Measurements from ENCODE around the gene ATG9A.
"Not testable (repeated sequence)": the region's sequence is repeated elsewhere in the genome, so short reads cannot be mapped to it uniquely, and the experiment has no call there.

The ATG9A gene

GRCh38 chr2:219209236-219210195, 19.9 kb downstream of the ATG9A start:
- peak in 1 of 10 donors; percentile 36 for DNase-seq
- intact Hi-C loops (cut with DNase I) = no loop called here

DNA sequence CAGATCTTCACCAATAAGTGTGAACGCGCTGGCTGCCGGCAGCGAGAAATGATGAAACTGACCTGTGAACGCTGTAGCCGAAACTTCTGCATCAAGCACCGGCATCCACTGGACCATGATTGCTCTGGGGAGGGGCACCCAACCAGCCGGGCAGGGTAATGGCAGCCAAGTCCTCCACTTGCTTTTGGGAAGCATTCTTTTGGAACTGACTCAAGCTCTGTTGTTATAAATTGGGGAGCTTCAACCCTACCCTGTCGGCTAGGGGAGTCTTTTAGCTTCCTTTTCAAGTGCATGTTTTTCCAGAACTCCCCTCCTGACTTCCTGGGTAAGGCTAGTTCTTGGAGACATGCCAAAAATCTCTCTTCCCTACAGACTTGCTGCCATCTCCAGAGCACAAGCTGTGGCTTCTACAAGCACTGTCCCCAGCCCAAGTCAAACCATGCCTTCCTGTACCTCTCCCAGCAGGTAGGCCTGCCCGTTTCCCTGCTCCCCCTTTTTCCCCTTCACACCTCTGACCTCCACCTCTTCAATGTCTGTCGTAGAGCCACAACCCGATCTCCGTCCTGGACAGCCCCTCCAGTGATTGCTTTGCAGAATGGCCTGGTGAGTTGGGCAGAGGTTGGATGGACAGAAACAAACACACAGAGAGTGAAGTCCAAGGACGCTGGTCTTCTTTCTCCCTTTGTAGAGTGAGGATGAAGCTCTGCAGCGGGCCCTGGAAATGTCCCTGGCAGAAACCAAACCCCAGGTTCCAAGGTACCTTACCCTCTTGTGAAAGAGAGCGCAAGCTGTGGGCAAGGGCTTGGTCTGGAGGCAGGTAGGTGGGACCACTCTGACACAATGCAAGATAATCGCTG, 21.3 kb downstream of the ATG9A start:
- intact Hi-C loops (cut with DNase I) = loop anchor here (2.0 kb wide), 1 partner anchor 29 kb away; the partner anchor contains the start of gene RETREG2
- peak in 1 of 10 donors; percentile 86 for DNase-seq

GRCh38 chr2:219207134-219207883, 22.1 kb downstream of the ATG9A start:
- peak in 2 of 10 donors; percentile 77 to 87 for DNase-seq
- intact Hi-C loops (cut with DNase I) = loop anchor here (2.0 kb wide), 1 partner anchor 29 kb away; the partner anchor contains the start of gene RETREG2

- peak; percentile 90 to 99 (median 95) for DNase-seq
- intact Hi-C loops (cut with DNase I) = loop anchor here (2.0 kb wide), 1 partner anchor 28 kb away; the partner anchor contains the start of gene RETREG2
These were observed 22.9 kb downstream of the ATG9A start, which contains the start of gene ZFAND2B for GRCh38 chr2:219206328-219207133. Gene ZFAND2B, plus strand, starts transcription at chr2:219206782. Its CDS starts 206 bp downstream, at chr2:219206988.

- no peak for DNase-seq
- intact Hi-C loops (cut with DNase I) = loop anchor here (2.0 kb wide), 1 partner anchor 27 kb away; the partner anchor contains the start of gene RETREG2
These were observed 23.5 kb downstream of the ATG9A start for GRCh38 chr2:219205981-219206327.

- DNase-seq = peak in 2 of 10 donors; percentile 43 to 50
- intact Hi-C loops (cut with DNase I) = no loop called here
These were observed 24.3 kb downstream of the ATG9A start for GRCh38 chr2:219205165-219205538.

GRCh38 chr2:219204425-219205164, 24.8 kb downstream of the ATG9A start:
- peak in 2 of 10 donors; percentile 5 for DNase-seq
- intact Hi-C loops (cut with DNase I) = no loop called here

DNA sequence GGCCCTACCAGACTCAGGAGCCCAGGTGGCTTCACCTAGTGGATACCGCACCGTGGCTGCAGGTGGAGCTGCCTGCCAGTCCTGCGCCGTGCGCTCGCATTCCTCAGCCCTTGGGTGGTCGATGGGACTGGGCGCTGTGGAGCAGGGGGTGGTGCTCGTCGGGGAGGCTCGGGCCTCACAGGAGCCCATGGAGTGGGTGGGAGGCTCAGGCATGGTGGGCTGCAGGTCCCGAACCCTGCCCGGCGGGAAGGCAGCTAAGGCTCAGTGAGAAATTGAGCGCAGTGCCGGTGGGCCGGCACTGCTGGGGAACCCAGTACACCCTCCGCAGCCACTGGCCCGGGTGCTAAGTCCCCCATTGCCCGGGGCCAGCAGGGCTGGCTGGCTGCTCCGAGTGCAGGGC, 28.1 kb downstream of the ATG9A start:
- DNase-seq; intact Hi-C loops (cut with DNase I): not testable (repeated sequence)

GRCh38 chr2:219200502-219201326, 28.7 kb downstream of the ATG9A start:
- DNase-seq = peak in 2 of 10 donors; percentile 35 to 84
- intact Hi-C loops (cut with DNase I) = not testable (repeated sequence)

DNA sequence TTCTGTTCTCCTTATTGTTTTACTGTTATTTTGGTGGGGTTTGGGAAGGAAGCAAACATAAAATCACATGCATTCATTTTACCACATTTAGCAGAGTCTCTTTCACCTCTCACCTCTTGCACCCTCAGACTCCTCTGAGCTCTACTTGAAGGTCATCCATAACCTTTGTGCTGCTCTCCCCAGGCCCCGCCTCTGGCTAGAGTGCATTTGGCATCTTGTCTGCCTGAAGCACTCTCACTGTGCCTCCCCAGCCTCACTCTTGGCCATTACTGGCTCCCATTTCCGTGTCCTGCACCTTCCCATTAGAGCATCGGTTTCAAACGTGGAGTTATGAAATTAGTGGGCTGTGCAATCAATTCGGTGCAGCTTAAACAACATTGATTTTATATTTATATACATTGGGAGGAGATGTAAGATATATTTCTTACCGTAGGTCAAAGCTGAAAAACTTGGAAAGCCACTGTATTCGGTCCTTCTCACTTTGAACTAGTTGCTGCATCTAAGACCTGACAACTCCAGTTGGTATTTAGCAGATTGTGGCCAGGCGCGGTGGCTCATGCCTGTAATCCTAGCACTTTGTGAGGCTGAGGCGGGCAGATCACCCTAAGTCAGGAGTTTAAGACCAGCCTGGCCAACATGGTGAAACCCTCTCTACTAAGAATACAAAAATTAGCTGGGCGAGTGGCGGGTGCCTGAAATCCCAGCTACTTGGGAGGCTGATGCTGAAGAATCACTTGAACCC, 29.8 kb downstream of the ATG9A start:
- peak in 2 of 10 donors; percentile 29 to 59 for DNase-seq
- intact Hi-C loops (cut with DNase I) = no loop called here

DNA sequence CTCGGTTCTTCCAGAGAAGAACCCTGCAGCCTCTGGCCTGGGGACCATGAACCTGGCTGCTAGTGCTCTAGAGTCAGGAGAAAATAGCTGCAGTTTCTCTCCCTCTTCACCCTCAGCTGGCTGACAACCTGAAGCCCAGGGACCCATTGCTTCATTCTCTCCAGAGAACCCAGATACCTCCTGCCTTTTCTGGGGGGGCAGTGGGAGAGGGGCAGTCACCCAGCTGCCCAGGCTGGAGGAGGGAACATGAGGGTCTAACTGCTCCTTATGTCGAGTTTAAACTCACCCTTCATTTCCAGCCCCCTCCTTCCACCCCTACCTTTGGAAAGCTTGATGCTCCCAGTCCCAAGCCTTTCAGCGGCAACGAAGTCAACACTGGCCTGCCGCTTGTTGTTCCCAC, 30.5 kb downstream of the ATG9A start:
- intact Hi-C loops (cut with DNase I) = no loop called here
- peak in 1 of 10 donors; percentile 17 for DNase-seq

DNA sequence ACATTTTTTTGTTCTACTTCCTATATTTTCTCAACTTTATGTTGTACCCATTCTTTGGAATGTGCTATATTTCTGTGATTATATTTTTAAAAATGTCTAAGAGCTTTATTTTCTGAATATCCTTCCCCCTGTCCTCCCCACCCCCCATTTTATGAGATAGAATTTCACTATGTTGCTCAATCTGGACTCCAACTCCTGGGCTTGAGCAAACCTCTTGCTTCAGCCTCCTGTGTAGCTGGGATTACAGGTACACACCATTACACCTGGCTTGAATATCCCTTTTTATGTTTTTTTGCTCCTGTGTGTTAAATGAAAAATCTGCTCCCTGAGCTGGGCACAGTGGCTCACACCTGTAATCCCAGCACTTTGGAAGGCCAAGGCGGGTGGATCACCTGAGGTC, 32.0 kb downstream of the ATG9A start:
- intact Hi-C loops (cut with DNase I) = no loop called here
- DNase-seq = no peak

DNA sequence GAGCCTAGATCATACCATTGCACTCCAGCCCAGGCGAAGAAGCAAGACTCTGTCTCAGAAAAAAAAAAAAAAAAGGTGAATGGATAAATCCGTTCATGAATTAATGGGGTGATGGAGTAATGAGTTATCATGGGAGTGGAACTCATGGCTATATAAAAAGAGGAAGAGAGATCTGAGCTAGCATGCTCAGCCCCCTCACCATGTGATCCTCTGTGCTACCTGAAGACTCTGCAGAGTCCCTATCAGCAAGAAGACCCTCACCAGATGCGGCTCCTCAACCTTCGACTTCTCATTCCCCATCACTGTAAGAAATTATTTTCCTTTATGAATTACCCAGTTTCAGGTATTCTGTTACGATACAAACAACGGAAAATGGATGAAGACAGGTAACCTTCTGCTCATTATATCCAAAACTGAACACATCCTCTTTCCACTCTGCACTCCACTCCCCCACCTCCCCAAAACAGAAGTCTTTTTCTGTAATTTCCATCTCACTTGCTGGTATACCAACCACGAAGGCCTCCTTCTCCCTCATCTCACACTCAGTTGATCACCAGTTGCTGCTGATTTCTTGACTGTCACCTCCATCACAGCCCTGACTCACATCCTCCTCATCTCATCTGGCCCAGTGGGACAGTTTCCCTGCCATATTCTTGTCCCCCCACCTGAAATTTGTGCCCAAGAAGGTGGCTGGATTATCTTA, 42.5 kb downstream of the ATG9A start:
- intact Hi-C loops (cut with DNase I) = no loop called here
- peak in 1 of 10 donors; percentile 12 for DNase-seq

- peak in 2 of 10 donors; percentile 7 to 33 for DNase-seq
- intact Hi-C loops (cut with DNase I) = no loop called here
These were observed 45.3 kb downstream of the ATG9A start for GRCh38 chr2:219184121-219184520.

- intact Hi-C loops (cut with DNase I) = no loop called here
- peak in 2 of 10 donors; percentile 2 to 51 for DNase-seq
These were observed 46.2 kb downstream of the ATG9A start for GRCh38 chr2:219183151-219183772.
